Measurements from ENCODE around the gene UNKL.

The UNKL gene

DNA sequence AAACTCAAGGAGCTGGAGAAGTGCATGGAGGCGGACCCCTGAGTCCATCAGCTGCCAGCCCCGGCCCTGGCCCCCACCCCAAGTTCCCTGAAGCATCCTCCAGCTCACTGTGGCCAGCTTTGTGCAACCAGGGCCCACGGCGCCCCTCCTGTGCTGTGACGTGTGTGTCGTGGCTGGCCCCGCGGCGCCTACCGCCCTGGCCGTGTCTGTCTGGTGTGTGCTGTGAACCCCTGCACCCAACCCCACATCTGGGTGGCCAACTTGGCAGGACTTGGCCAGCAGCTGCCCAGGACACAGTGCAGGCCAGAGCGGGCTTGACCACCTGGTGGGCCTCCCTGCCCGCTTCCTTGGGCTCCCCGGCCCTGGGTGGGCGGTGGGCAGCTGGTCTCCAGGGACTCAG lies 66.1 kb downstream of the UNKL start:
- DNase-seq = no peak

DNA sequence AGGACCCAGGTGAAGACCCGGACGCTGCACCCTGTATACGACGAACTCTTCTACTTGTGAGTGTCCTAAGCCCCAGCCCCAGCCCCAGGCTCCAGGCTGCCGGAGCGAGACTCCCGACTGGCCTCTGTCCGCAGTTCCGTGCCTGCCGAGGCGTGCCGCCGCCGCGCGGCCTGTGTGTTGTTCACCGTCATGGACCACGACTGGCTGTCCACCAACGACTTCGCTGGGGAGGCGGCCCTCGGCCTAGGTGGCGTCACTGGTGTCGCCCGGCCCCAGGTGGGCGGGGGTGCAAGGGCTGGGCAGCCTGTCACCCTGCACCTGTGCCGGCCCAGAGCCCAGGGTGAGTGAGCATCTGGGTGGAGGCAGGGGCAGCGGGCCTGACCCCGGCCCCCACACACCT lies 66.5 kb downstream of the UNKL start:
- no peak for DNase-seq

DNA sequence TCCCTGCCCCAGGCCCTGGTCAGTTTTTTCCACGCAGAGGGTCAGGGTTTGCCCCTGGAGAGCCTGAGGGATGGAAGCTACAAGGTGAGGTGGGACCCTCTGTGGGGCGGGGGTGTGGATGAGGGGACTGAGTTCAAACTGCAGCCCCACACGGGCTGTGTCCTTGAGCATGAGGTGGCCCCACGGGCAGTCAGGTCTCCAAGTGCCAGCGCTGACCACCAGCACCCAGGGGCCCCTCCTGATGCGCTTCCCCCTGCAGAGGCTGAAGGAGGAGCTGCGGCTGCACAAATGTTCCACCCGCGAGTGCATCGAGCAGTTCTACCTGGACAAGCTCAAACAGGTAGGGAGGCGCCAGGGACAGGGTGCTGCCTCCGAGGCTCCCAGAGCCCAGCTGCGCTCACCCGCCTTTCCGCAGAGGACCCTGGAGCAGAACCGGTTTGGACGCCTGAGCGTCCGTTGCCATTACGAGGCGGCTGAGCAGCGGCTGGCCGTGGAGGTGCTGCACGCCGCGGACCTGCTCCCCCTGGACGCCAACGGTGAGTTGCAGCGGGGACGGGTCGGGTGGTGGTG lies 67.1 kb downstream of the UNKL start:
- DNase-seq = no peak

DNA sequence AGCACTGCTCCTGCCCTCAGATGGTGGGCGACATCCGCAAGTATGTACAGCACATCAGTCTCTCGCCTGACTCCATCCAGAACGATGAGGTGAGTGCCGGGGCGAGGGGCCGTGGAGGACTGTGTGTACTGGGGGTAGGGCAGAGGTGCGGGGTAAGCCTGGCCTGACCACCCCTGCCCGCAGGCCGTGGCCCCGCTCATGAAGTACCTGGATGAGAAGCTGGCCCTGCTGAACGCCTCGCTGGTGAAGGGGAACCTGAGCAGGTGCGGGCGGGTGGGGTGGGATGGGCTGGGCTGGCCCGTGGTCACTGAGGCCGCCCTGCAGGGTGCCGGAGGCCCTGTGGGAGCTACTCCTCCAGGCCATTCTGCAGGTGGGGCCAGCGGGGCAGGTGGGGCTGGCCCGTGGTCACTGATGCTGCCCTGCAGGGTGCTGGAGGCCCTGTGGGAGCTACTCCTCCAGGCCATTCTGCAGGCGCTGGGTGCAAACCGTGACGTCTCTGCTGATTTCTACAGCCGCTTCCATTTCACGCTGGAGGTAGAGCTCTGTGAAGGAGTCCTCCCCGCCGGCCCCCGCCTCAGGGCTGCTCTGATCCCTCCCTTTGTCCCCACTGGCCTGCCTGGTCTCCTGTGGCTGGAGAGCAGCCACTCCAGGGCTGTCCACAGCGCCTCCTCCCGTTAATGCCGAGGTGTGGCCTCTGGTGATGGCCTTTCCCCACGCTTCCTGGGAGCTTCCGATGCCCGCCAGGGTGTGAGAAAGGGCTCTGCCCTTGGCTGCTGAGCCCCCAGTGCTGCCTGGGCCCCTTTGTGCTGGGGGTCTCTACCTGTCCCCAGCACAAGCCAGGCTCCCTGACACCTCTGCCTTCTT lies 67.8 kb downstream of the UNKL start:
- DNase-seq = no peak

DNA sequence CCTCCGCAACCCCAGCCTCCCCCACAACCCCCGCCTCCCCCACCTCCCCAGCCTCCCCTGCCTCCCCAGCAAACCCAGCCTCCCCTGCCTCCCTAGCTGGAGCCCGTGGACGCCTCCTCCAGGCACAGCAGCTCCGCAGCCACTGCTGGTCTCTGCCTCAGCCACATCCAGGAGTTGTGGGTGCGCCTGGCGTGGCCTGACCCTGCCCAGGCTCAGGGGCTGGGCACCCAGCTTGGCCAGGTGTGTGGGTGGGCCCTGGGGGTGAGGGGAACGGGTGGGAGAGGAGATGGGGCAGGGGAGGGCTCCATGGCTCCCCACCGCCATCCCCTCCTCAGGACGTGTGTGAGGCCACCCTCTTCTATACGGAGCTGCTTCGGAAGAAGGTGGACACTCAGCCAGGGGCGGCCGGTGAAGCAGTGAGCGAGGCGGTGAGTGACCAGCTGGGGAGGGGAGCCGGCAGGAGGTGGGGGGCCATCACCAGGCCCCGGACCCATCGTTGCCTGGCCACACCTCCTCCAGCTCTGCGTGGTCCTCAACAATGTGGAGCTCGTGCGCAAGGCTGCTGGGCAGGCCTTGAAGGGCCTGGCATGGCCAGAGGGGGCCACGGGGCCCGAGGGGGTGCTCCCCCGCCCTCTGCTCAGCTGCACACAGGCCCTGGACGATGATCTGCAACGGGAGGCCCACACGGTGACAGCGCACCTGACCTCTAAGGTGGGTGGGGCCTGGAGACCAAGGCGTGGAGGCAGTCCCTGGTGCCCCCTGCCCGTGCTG lies 68.7 kb downstream of the UNKL start:
- DNase-seq = no peak

DNA sequence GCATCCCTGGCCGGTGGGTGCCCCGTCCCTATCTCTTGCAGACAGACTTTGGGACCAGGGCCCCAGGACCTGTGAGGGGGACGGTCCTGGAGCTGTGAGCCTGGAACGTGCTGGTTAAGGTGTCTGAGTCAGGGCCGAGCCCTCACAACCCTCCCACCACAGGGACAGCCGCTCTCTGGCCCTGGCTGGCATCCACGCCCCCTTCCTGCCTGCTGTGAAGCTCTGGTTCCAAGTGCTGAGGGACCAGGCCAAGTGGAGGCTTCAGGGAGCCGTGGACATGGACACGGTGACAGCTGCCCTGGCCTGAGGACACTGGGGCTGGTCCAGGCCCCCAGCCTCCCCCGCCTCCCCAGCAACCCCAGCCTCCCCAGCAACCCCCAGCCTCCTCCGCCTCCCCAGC lies 69.4 kb downstream of the UNKL start:
- no peak for DNase-seq

DNA sequence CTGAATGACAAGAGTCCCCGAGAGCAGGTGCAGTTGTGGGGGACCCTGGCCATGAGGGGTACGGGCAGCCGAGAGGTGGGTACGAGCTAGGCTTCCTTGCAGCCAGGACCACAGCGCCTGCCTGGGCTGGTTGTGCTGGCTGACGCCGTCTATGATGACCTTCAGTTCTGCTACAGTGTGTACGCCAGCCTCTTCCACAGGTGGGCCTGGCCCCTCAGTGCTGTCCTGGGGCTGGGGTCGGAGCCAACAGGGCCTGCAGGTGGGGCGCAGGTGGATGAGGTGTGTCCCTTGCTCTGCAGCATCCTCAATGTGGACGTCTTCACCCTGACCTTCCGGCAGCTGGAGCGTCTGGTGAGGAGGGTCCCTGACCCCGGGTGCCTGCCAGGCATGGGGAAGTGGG lies 70.0 kb downstream of the UNKL start:
- no peak for DNase-seq

DNA sequence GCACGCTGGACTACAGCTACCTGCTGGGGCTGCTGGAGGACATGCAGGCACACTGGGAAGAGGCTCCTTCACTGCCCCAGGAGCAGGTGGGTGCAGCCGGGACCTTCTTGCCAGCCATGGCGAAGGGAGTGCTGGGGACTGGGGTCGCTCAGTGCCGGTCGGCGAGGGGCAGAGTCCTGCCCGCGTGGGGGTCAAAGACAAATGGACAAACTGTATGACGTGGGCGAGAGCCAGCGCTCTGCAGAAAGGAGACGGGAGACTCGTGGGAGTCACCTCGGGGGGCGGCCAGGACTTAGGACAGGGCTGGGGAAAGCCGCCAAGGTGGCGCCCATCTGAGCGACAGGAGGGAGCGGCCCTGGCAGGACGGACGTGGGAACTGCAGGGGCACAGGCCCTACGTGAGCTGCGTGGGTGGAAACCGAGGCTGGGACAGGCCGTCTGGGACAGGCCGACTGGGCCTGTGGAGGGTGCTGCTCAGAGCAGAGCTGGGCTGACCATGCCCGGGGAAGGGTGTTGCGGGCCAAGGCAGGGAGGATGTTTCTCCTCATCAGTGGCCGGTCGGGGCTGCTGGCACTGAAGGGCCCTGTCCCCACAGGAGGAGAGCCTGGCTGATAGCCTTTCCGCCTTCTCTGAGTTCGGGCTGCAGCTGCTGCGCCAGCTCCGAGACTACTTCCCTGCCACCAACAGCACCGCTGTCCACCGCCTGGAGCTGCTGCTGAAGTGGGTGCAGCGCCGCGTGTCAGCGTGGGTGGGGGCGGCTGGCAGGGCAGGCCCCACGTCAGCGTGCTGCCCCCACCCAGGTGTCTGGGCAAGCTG lies 70.9 kb downstream of the UNKL start:
- DNase-seq = no peak

DNA sequence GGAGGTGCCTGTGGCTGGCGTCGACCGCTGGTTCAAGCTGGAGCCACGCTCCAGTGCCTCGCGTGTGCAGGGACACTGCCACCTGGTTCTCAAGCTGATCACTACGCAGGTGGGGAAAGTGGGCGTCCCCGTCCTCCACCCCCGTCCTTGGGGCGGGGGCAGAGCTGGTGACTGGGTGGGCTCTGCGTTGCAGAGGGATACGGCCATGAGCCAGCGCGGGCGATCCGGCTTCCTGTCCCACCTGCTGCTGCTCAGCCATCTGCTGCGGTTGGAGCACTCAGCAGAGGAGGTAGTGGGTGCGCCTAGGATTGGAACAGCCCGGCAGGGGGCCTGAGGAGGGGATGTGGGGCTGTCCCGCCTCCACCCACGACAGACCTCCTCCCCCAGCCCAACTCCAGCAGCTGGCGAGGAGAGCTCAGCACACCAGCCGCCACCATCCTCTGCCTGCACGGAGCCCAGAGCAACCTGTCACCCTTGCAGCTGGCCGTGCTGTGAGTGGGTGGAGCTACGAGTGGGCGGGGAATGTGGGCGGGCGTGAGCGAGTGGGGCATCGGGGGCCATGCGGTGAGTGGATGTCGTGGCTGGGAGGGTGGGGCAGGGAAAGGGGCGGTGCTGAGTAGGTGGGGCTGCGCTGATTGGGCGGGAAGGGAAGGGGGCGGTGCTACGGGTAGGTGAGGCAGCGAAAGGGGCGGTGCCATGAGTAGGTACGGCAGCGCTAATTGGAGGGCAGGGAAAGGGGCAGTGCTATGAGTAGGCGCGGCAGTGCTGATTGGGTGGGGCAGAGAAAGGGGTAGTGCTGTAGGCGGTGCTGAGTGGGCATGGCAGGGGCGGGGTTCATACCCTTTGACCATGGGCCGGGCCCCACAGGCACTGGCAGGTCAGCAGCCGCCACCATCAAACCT lies 71.7 kb downstream of the UNKL start:
- DNase-seq = peak; percentile 86

DNA sequence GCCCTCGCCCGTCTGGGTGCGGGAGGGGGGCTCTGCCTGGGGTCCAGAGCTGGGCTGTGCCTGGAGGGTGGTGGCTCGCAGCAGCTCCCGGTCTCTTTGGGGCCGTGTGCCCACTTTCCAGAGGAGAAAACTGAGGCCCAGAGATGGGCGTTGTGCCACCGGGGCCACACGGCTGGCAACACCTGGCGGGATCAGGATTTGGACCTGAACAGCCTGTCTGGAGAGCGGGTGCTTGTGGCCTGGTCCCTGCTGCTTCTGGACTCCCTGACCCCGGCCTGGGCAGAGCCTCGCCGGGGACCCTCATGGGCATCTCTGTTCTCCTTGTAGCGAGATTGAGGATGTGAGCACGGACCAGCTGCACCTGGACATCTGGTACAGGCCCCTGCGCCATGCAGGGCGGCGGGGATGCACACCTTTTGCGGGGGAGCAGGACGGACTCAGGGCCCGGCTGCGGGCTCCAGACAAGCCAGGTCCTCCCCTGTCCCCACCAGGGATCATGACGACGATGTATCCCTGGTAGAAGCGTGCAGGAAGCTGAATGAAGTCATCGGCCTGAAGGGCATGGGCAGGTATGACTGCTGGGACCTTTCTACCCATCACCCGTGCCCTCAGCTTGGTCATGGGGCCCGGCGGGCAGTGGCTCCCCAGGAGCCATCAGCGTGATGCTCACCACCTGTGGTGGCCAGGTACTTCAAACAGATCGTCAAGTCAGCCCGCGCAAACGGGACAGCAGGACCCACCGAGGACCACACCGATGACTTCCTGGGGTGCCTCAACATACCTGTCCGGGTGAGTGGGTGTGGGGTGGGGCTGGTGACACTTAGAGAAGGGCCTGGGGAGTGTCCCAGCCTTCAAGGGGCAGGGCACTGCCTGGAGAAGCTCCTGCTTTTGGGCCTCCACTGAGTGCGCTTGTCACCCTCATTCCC lies 72.7 kb downstream of the UNKL start:
- no peak for DNase-seq

DNA sequence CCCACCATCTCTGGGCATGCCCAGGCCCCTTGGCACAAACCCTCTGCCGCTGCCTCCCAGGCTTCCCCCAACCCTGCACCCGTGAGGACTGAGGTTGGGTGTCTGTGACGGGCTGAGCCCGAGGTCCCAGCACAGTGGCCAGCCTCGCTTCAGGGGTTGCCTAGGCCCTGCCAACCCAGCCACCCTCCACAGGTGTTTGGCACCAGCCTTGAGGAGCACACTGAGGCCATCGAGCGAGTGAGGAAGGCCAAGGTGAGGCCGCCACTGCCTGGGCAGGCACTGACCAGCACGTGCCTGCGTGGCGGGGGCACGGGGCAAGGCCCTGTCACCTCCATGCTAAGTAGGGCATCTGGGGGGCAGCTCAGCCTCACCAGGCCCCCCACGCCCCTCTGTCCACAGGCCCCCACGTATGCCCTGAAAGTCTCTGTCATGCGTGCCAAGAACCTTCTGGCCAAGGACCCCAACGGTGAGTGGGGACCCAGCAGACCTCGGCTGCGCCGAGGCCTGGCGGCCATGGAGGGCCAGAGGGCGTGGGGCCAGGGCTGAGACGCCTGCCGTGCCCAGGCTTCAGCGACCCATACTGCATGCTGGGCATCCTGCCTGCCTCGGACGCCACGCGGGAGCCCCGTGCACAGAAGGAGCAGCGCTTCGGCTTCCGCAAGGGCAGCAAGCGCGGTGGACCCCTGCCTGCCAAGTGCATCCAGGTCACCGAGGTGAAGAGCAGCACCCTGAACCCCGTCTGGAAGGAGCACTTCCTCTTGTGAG lies 73.6 kb downstream of the UNKL start:
- no peak for DNase-seq

DNA sequence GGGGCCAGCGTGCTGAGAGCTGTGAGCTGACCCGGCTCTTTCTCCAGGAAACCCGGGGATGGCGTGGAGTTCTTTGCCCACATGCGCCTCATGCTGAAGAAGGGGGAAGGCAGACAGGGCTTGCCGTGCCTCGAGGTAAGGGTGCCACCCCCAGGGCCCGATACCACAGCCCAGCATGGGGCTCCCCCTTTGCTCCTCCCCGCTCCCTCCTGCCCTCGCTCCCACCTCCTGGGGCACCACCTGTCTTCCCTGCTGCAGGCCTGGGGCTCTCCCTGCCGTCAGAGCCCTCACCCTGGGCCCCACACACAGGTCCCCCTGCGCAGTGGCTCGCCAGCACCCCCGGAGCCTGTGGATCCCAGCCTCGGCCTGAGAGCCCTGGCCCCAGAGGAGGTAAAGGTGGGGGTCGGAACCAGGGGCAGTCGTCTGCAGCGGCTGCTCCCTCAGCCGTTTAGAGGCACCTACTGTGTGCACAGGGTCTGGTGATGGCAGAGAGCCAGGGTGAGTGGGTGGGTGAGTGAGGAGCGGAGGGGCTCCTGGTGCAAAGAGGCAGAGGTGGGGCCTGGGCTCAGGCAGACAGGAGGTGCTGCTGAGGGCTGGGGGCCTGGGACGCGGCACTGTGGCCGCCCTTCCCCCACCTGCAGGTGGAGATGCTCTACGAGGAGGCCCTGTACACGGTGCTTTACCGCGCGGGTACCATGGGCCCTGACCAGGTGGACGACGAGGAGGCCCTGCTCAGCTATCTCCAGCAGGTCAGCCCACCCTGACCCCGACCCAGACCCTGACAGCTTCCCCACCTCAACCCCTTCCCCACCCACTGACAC lies 75.4 kb downstream of the UNKL start:
- DNase-seq = no peak

DNA sequence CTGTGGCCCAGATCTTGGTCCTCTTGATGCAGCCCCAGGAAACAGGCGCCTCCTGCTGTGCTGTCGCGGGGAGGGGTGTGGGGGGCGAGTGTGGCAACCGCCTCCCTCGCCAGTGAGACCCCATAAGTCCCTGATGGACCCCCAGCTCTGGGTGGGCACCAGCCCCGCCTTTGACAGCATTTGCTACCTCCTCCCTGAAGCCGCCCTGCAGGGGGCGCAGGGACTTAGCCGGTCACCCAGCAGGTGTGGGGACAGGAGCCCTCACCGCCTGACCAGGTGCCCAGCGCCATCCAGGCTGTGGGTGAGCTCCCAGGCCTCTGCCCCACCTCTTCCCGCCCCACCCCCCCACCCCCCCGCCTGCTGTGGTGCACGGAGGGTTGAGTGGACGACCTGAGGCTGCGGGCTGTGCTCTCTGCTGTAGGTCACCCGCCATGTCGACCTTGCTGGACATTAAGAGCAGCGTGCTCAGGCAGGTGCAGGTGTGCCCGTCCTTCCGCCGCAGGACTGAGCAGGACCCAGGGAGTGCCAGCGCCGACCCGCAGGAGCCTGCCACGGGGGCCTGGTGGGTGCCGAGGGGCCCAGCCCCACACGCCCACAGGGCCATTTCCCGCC lies 76.3 kb downstream of the UNKL start:
- DNase-seq = no peak

DNA sequence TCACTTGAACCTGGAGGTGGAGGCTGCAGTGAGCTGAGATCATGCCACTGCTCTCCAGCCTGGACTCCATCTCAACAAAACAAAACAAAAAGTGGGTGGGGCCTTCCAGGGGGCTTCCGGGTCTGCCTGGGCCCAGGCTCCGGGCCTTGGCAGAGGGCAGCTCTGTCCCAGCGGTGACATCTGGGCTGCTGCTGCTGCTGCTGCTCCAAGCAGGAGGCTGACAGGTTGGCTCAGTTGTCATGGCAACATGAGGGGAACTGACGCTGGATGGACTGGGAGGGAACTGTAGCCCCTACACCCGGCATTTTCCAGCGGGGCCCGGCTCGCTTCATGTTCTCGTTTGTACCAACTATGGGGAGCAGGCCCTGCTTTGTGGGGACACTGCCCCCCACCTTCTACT lies 77.0 kb downstream of the UNKL start:
- DNase-seq = no peak

DNA sequence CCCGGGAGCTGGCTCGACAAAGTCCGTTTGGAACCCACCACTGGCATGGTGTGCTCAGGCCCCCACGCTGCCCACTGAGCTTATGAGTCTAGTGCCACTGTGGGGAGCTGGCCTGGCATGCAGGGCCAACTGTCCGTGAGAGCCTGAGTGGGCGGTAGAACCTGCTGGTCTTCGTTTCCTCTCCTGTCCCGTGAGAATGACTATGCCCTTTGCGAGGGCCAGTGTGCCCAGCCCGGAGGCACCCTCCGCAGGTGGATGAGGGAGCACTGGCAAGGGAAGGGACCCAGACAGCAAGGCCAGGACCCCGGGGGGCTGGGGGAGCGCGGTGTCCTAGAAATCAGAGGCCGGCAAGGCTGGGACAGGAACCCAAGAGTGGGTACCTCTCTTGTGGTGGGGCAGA lies 77.9 kb downstream of the UNKL start:
- DNase-seq = no peak

DNA sequence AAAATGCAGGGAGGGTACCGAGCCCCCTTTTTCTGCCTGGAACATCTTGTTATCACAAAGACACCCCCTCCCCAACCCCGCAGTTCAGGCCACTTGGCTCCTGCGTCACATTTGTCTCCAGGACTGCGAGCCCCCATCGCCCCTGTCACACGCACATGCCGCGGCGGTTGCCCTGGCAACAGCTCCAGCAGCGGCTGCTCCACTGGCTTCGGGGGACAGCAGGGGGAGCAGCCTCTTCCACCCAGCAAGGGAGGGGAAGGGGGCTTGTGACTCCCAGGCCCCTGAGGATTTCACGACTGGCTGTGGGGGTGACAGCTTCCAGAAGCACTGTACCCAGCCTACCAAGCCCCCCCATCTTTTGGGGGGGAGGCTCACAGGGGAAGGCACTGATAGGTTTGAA lies 78.5 kb downstream of the UNKL start:
- DNase-seq = no peak

DNA sequence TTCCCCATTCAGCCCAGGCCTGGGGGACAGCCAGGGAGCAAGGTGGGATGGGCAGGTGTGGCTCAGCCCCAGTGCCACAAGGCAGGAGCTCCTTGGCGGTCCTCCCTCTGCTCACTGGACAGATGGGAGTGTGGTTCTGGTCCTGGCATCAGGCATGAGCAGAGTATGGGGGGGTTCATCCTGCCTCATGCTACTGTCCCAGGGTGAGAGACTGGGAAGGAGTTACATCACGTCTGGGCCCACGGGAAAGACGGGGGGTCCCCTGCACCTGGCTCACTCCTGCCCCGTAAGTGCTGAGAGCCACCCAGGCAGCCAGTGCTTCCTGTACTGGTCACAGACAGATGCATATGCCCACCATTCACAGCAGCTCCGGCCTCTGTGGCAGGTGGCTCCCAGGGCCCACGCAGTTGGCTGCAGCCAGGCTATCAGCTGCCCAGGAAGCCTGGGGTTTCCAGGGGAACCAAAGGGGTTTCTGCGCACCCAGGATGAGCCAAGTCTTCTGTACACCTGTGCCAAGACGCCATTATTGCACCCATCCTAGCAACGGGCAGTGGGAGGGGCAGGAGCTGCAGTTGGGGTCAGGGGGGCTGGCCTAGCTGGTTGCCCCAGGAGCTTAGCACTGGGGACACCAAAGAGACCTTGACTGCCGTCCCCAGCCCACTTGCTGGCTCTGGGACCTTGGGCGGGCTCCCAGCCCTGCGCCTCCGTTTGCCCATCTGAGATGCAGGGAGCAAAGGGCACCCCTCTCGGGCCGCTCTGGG lies 79.1 kb downstream of the UNKL start:
- no peak for DNase-seq

DNA sequence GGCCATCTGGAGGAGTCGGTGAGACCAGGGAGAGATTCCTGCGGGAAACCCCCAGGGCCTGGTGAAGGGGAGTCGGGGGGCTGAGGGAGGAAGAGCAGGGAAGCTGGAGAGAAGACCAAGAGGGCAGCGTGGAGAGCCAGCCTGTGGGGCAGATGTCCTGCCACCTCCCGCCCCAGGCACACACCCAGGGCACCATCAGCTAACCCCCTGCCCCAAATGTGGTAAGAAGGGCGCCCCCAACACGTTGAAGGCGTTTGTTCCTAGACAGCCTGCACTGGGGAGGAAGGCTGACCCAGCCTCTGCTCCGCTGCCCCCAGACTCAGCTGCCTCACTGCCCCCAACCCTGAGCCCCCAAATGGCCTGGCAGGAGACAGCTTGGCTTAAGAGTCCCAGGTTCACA lies 79.8 kb downstream of the UNKL start:
- DNase-seq = no peak
